Small intestine (tissue), 7 donors: ENCODE measurements around the gene AVPR1B. TPM values are rescaled to one million over a fixed set of nuclear protein-coding genes. Genes with fewer than 3 reads are reported as not detected.

Experiments
- DNase-seq, 2 donors: peaks; one replicate each; pipeline versions ENCODE4 v3.0.0 to v3.0.0-alpha.2; 2013
- FAIRE-seq: peaks from 2 replicates; lab custom pipeline; 2012; peaks lifted over from hg19 to GRCh38; lab: Jason Lieb, UNC
- H3K27ac ChIP-seq, 3 donors: one replicate each; pipeline ENCODE4 v1.5.1; 2013; ENCODE audit warnings: low read length in 2 of 3, mild to moderate bottlenecking in 2 of 3, control low read depth in 1 of 3, inconsistent platforms in 1 of 3, low read depth in 1 of 3, moderate library complexity in 1 of 3
- H3K27me3 ChIP-seq, 3 donors: one replicate each; pipeline ENCODE4 v1.6.1; 2013; ENCODE audit warnings: low read length in 3 of 3, inconsistent platforms in 1 of 3; ENCODE audit not compliant: control insufficient read depth in 3 of 3, insufficient read depth in 3 of 3
- H3K36me3 ChIP-seq, 3 donors: one replicate each; pipeline ENCODE4 v1.6.1; 2013; ENCODE audit warnings: low read length in 3 of 3, inconsistent platforms in 1 of 3, low read depth in 1 of 3, mild to moderate bottlenecking in 1 of 3, moderate library complexity in 1 of 3; ENCODE audit not compliant: control insufficient read depth in 3 of 3, insufficient read depth in 2 of 3
- H3K4me1 ChIP-seq, 3 donors: one replicate each; pipeline ENCODE4 v1.6.1; 2013; ENCODE audit warnings: low read length in 2 of 3, inconsistent platforms in 1 of 3, low read depth in 1 of 3, mild to moderate bottlenecking in 1 of 3, moderate library complexity in 1 of 3; ENCODE audit not compliant: control insufficient read depth in 3 of 3, insufficient read depth in 2 of 3
- H3K4me3 ChIP-seq, 3 donors: one replicate each; pipeline ENCODE4 v1.5.1; 2013; ENCODE audit warnings: low read length in 3 of 3, control low read depth in 1 of 3, inconsistent platforms in 1 of 3, low read depth in 1 of 3, mild to moderate bottlenecking in 1 of 3, moderate library complexity in 1 of 3
- H3K9me3 ChIP-seq, 2 donors: one replicate each; pipeline ENCODE4 v1.6.1; 2013; ENCODE audit warnings: low read depth in 1 of 2, low read length in 1 of 2; ENCODE audit not compliant: control insufficient read depth in 2 of 2, insufficient read depth in 1 of 2
- WGBS, 3 donors: extraction: QIAGEN DNeasy Blood & Tissue Kit; methylation state at CpG; one replicate each; pipeline ENCODE4 v1.1.7; 2013; 5-methylcytosine and 5-hydroxymethylcytosine counted together
- polyA plus RNA-seq, 4 donors: library from polyadenylated mRNA; stranded (reverse) in 3 of 4; unstranded in 1 of 4; fragments of 200-250 nt in 3 of 4; fragments of 120-200 nt in 1 of 4; gene quantifications; one replicate each; pipeline versions ENCODE4 v1.2.1 to v1.2.3, GENCODE V29; 2013
- donor health status: healthy with polysubstance abuse.
- donor health status: control.
- donor health status: control.
- donor health status: Bipolar disorder and iron deficiency.
- donor health status: healthy.

AVPR1B gene
- polyA plus RNA-seq, 4 donors, result 0.10 to 0.75 TPM; not detected in 2

- peaks cover 0 to 3% (median 0%) of the 10 kb centered on the region in 3 donors for H3K27me3 ChIP-seq
- DNase-seq (no peak), FAIRE-seq (no peak)
- H3K27ac ChIP-seq, result peak overlapping the region in 1 of 3 donors; percentile 9
- 67 to 73% (median 72%) methylated on average over 8 of the region's 8 CpGs for WGBS, 3 donors
- no peaks in the 10 kb centered on the region for H3K9me3 ChIP-seq
- H3K4me3 ChIP-seq, result no peak overlapping the region
- H3K4me1 ChIP-seq, result no peaks in the 10 kb centered on the region
- H3K36me3 ChIP-seq, result no peaks in the 10 kb centered on the region
Measured at GRCh38 chr1:206082831-206083695, 34.1 kb downstream of the AVPR1B start.

- no peak for DNase-seq
- H3K4me1 ChIP-seq, result no peaks in the 10 kb centered on the region
- no peak for FAIRE-seq
- H3K27me3 ChIP-seq, result peaks cover 0 to 3% (median 0%) of the 10 kb centered on the region in 3 donors
- 77 to 84% (median 80%) methylated on average over 5 of the region's 5 CpGs for WGBS, 3 donors
- H3K36me3 ChIP-seq, result no peaks in the 10 kb centered on the region
- H3K4me3 ChIP-seq, result no peak overlapping the region
- no peak overlapping the region for H3K27ac ChIP-seq
- no peaks in the 10 kb centered on the region for H3K9me3 ChIP-seq
Measured at GRCh38 chr1:206081856-206082255, 35.3 kb downstream of the AVPR1B start.

GRCh38 chr1:206080026-206080820 lies 37.0 kb downstream of the AVPR1B start:
- Histone ChIP-seq H3K4me1 (no peaks in the 10 kb centered on the region), H3K36me3 (no peaks in the 10 kb centered on the region), H3K4me3 (no peak overlapping the region), H3K27ac (no peak overlapping the region), H3K9me3 (no peaks in the 10 kb centered on the region), H3K27me3 (peaks cover 0 to 3% (median 0%) of the 10 kb centered on the region in 3 donors)
- WGBS, 3 donors, result 39 to 43% (median 41%) methylated on average over 8 of the region's 8 CpGs
- DNase-seq, result no peak
- FAIRE-seq, result no peak

- H3K9me3 ChIP-seq, result no peaks in the 10 kb centered on the region
- no peak overlapping the region for H3K27ac ChIP-seq
- 16 to 53% (median 16%) methylated on average over 1 of the region's 1 CpG for WGBS, 3 donors
- H3K36me3 ChIP-seq, result no peaks in the 10 kb centered on the region
- no peaks in the 10 kb centered on the region for H3K4me1 ChIP-seq
- H3K27me3 ChIP-seq, result no peaks in the 10 kb centered on the region
- no peak overlapping the region for H3K4me3 ChIP-seq
- peak in 1 of 2 donors; percentile 38 for DNase-seq
- FAIRE-seq, result no peak
Measured at GRCh38 chr1:206079135-206079534, 38.1 kb downstream of the AVPR1B start.

- Histone ChIP-seq H3K9me3 (no peaks in the 10 kb centered on the region), H3K27ac (no peak overlapping the region), H3K4me3 (no peak overlapping the region), H3K27me3 (no peaks in the 10 kb centered on the region), H3K4me1 (no peaks in the 10 kb centered on the region), H3K36me3 (no peaks in the 10 kb centered on the region)
- FAIRE-seq (no peak), DNase-seq (no peak)
- WGBS, 3 donors, result 71 to 87% (median 78%) methylated on average over 11 of the region's 11 CpGs
Measured at GRCh38 chr1:206075786-206076755, 41.1 kb downstream of the AVPR1B start.

GRCh38 chr1:206074839-206075238 lies 42.3 kb downstream of the AVPR1B start:
- H3K4me1 ChIP-seq, result no peaks in the 10 kb centered on the region
- H3K9me3 ChIP-seq, result no peaks in the 10 kb centered on the region
- no peaks in the 10 kb centered on the region for H3K36me3 ChIP-seq
- H3K27ac ChIP-seq, result no peak overlapping the region
- no peak for FAIRE-seq
- H3K27me3 ChIP-seq, result no peaks in the 10 kb centered on the region
- WGBS, 3 donors, result 30 to 48% (median 39%) methylated on average over 3 of the region's 3 CpGs
- H3K4me3 ChIP-seq, result no peak overlapping the region
- DNase-seq, result no peak

- DNase-seq (no peak), FAIRE-seq (no peak)
- WGBS, 3 donors, result 79 to 89% (median 86%) methylated on average over 9 of the region's 9 CpGs
- Histone ChIP-seq H3K27ac (no peak overlapping the region), H3K36me3 (no peaks in the 10 kb centered on the region), H3K9me3 (no peaks in the 10 kb centered on the region), H3K27me3 (no peaks in the 10 kb centered on the region), H3K4me1 (peaks cover 0 to 27% (median 0%) of the 10 kb centered on the region in 3 donors), H3K4me3 (no peak overlapping the region)
Measured at GRCh38 chr1:206070627-206071304, 46.4 kb downstream of the AVPR1B start.
